Left cardiac atrium (tissue), 4 donors: ENCODE results near the gene COBL. TPM values are rescaled to one million over a fixed set of nuclear protein-coding genes. Genes with fewer than 3 reads are reported as not detected.

Experiments used
- ATAC-seq, 2 donors: fragments of 200-7000 bp; cut with Tn5 transposase; one replicate each; pipeline ENCODE4 v1.9.1; 2020; ENCODE audit warnings: mild to moderate bottlenecking in 2 of 2, moderate library complexity in 2 of 2
- DNase-seq: peaks from one replicate; pipeline ENCODE4 v3.0.0-alpha.2; 2020
- intact Hi-C, 2 donors: fragments of 100-400 bp; cut with DNase I; formaldehyde crosslinking; loops; one replicate each; pipeline versions ENCODE4 v1.14.1 to v1.15.1; 2022 to 2023
- total RNA-seq, 2 donors: library from RNA; stranded (reverse); fragmentation: NEBNext Ultra II Directional; extraction: Animal tissue kit (Norgen Biotek cat#: 25700); gene quantifications; one replicate each; pipeline ENCODE4 v1.2.1, GENCODE V29; 2021
- donor health status: DM: no; HTN: yes; CAD: no.
- donor health status: DM: no; HTN: yes; CAD: no; lungs with severe emphysema.
- donor health status: DM: yes; HTN: yes; CAD: no.
- donor health status: Dilated cardiomyopathy.

Gene COBL
- total RNA-seq, 2 donors from 2014 or later, result 28.1 to 36.0 TPM

GRCh38 chr7:51019191-51019844, 297.3 kb downstream of the COBL start:
- DNase-seq (no peak), ATAC-seq (no peak)
- intact Hi-C loops, result no loop called here

GRCh38 chr7:51017576-51018535, 298.8 kb downstream of the COBL start:
- DNase-seq, result no peak
- intact Hi-C loops, result no loop called here
- no peak for ATAC-seq

GRCh38 chr7:51016546-51016945, 300.1 kb downstream of the COBL start:
- no peak for DNase-seq
- no peak for ATAC-seq
- intact Hi-C loops, result no loop called here

GRCh38 chr7:51015581-51015980, 301.0 kb downstream of the COBL start:
- intact Hi-C loops, result no loop called here
- ATAC-seq (no peak), DNase-seq (no peak)

GRCh38 chr7:51014811-51015210, 301.8 kb downstream of the COBL start:
- intact Hi-C loops, result no loop called here
- DNase-seq, result no peak
- no peak for ATAC-seq

GRCh38 chr7:51013861-51014511, 302.6 kb downstream of the COBL start:
- intact Hi-C loops, result no loop called here
- DNase-seq (no peak), ATAC-seq (peak in 1 of 2 donors; percentile 32)

- ATAC-seq, result peak in 1 of 2 donors; percentile 24
- no peak for DNase-seq
- intact Hi-C loops, result no loop called here
Observed at GRCh38 chr7:51013218-51013786, 303.3 kb downstream of the COBL start.

- ATAC-seq (no peak), DNase-seq (no peak)
- intact Hi-C loops, result no loop called here
Observed at GRCh38 chr7:51012569-51013217, 303.9 kb downstream of the COBL start.

- ATAC-seq (no peak), DNase-seq (no peak)
- intact Hi-C loops, result no loop called here
Observed at GRCh38 chr7:51011710-51012350, 304.8 kb downstream of the COBL start.

- peak in 1 of 2 donors; percentile 7 for ATAC-seq
- intact Hi-C loops, result no loop called here
- no peak for DNase-seq
Observed at GRCh38 chr7:51010534-51010933, 306.1 kb downstream of the COBL start.

- ATAC-seq, result peak; percentile 27 to 63
- intact Hi-C loops, result no loop called here
- no peak for DNase-seq
Observed at GRCh38 chr7:51009716-51010496, 306.7 kb downstream of the COBL start.

GRCh38 chr7:51007551-51008505, 308.8 kb downstream of the COBL start:
- ATAC-seq (no peak), DNase-seq (no peak)
- intact Hi-C loops, result no loop called here

GRCh38 chr7:51006483-51007235, 309.9 kb downstream of the COBL start:
- intact Hi-C loops, result no loop called here
- DNase-seq (no peak), ATAC-seq (no peak)

GRCh38 chr7:51005074-51005473, 311.5 kb downstream of the COBL start:
- no peak for DNase-seq
- no peak for ATAC-seq
- intact Hi-C loops, result no loop called here

- intact Hi-C loops, result no loop called here
- DNase-seq (no peak), ATAC-seq (no peak)
Observed at GRCh38 chr7:51000956-51001355, 315.7 kb downstream of the COBL start.

GRCh38 chr7:50994753-50995319, 321.8 kb downstream of the COBL start:
- intact Hi-C loops, result no loop called here
- ATAC-seq (no peak), DNase-seq (no peak)
